Neural progenitor cell (in vitro differentiated cells): Measurements from ENCODE around the gene RAVER2. TPM values are rescaled to one million over a fixed set of nuclear protein-coding genes. Genes with fewer than 3 reads are reported as not detected.

ENCODE experiments used
- DNase-seq: peaks from one replicate; pipeline ENCODE4 v3.0.0-alpha.2; 2016; ENCODE audit warnings: low spot score
- H2AFZ ChIP-seq: fragments of 200-600 bp; sonication (generic); replicated peaks from 2 replicates; pipeline ENCODE4 v1.6.1; 2016; ENCODE audit warnings: antibody characterized with exemption
- H3F3A ChIP-seq: fragments of 200-600 bp; sonication (generic); 2 replicates; pipeline ENCODE4 v1.6.1; 2016; ENCODE audit warnings: antibody characterized with exemption, low read depth
- H3K27ac ChIP-seq: fragments of 200-600 bp; sonication (generic); 2 replicates; pipeline ENCODE4 v1.5.1; 2016; ENCODE audit warnings: mild to moderate bottlenecking
- H3K27me3 ChIP-seq: fragments of 200-600 bp; sonication (generic); 2 replicates; pipeline ENCODE4 v1.6.1; 2016; ENCODE audit warnings: mild to moderate bottlenecking, moderate library complexity
- H3K36me3 ChIP-seq: fragments of 200-600 bp; sonication (generic); 2 replicates; pipeline ENCODE4 v1.5.1; 2016
- H3K4me1 ChIP-seq: fragments of 200-600 bp; sonication (generic); 2 replicates; pipeline ENCODE4 v1.6.1; 2016; ENCODE audit warnings: mixed run types
- H3K4me2 ChIP-seq: fragments of 200-600 bp; sonication (generic); 2 replicates; pipeline ENCODE4 v1.6.1; 2016
- H3K4me3 ChIP-seq: fragments of 200-600 bp; sonication (generic); 2 replicates; pipeline ENCODE4 v1.5.1; 2016
- H3K79me2 ChIP-seq: fragments of 200-600 bp; sonication (generic); 2 replicates; pipeline ENCODE4 v1.6.1; 2016; ENCODE audit warnings: low read depth
- H3K9ac ChIP-seq: fragments of 200-600 bp; sonication (generic); 2 replicates; pipeline ENCODE4 v1.6.1; 2016
- H3K9me3 ChIP-seq: fragments of 200-600 bp; sonication (generic); 2 replicates; pipeline ENCODE4 v1.5.1; 2016; ENCODE audit warnings: low read depth
- H4K20me1 ChIP-seq: fragments of 200-600 bp; sonication (generic); 2 replicates; pipeline ENCODE4 v1.6.1; 2016; ENCODE audit warnings: low read depth
- H3K27ac Mint-ChIP-seq: 3 replicates; pipeline ENCODE4 v1.8.0; 2021; ENCODE audit warnings: mixed read lengths
- H3K27me3 Mint-ChIP-seq: 2 replicates; pipeline ENCODE4 v1.8.0; 2022; ENCODE audit warnings: low read depth, mild to moderate bottlenecking, inconsistent platforms, moderate library complexity, mixed read lengths; ENCODE audit not compliant: insufficient read depth
- H3K36me3 Mint-ChIP-seq: 3 replicates; pipeline ENCODE4 v1.8.0; 2021; ENCODE audit warnings: mixed read lengths
- H3K4me1 Mint-ChIP-seq: 3 replicates; pipeline ENCODE4 v1.8.0; 2021; ENCODE audit warnings: mixed read lengths
- H3K4me3 Mint-ChIP-seq: 3 replicates; pipeline ENCODE4 v1.8.0; 2021; ENCODE audit warnings: mild to moderate bottlenecking, moderate library complexity, mixed read lengths
- H3K9me3 Mint-ChIP-seq: 3 replicates; pipeline ENCODE4 v1.8.0; 2020; ENCODE audit warnings: mixed read lengths
- CTCF ChIP-seq: fragments of 200-600 bp; sonication (generic); IDR thresholded peaks from 2 replicates; pipeline ENCODE4 v1.5.1; 2017; ENCODE audit warnings: antibody characterized with exemption, mild to moderate bottlenecking
- EZH2 ChIP-seq: fragments of 200-600 bp; sonication (generic); IDR thresholded peaks from 2 replicates; pipeline ENCODE4 v1.6.1; 2017; ENCODE audit warnings: antibody characterized with exemption, mild to moderate bottlenecking, moderate library complexity
- EZH2phosphoT487 ChIP-seq: fragments of 200-600 bp; sonication (generic); IDR thresholded peaks from 2 replicates; pipeline ENCODE4 v1.6.1; 2017; ENCODE audit warnings: antibody characterized with exemption
- total RNA-seq: library from RNA; depleted of rRNA; stranded (reverse); fragments of >200 nt; gene quantifications from 2 replicates; pipeline ENCODE4 v1.2.3, GENCODE V29; 2015; ENCODE audit warnings: low replicate concordance

Gene RAVER2
- total RNA-seq, 1 donor from 2014 or later, result 37.2 TPM

- Histone ChIP-seq H2AFZ (no peak overlapping the region), H4K20me1 (no peaks in the 10 kb centered on the region), H3K9ac (no peak overlapping the region), H3K27me3 (no peaks in the 10 kb centered on the region), H3F3A (peaks cover 6% of the 10 kb centered on the region), H3K4me2 (no peak overlapping the region), H3K36me3 (no peaks in the 10 kb centered on the region), H3K4me1 (no peaks in the 10 kb centered on the region), H3K27ac (no peak overlapping the region), H3K79me2 (no peaks in the 10 kb centered on the region), H3K4me3 (no peak overlapping the region), H3K9me3 (no peaks in the 10 kb centered on the region)
- peaks cover 2% of the 10 kb centered on the region for H3K4me1 Mint-ChIP-seq
- no peak for DNase-seq
- no peak overlapping the region for H3K27ac Mint-ChIP-seq
- peaks cover 20% of the 10 kb centered on the region for H3K36me3 Mint-ChIP-seq
- H3K27me3 Mint-ChIP-seq, result peaks cover 2% of the 10 kb centered on the region
- no peaks in the 10 kb centered on the region for H3K9me3 Mint-ChIP-seq
- TF ChIP-seq EZH2phosphoT487, result no peak
- no peak for TF ChIP-seq EZH2
- no peak for TF ChIP-seq CTCF
- no peak overlapping the region for H3K4me3 Mint-ChIP-seq
Measured at GRCh38 chr1:64874666-64875065, 129.8 kb downstream of the RAVER2 start.

GRCh38 chr1:64875101-64875500 is 130.2 kb downstream of the RAVER2 start:
- peaks cover 2% of the 10 kb centered on the region for H3K4me1 Mint-ChIP-seq
- no peak overlapping the region for H2AFZ ChIP-seq
- no peak for DNase-seq

DNA sequence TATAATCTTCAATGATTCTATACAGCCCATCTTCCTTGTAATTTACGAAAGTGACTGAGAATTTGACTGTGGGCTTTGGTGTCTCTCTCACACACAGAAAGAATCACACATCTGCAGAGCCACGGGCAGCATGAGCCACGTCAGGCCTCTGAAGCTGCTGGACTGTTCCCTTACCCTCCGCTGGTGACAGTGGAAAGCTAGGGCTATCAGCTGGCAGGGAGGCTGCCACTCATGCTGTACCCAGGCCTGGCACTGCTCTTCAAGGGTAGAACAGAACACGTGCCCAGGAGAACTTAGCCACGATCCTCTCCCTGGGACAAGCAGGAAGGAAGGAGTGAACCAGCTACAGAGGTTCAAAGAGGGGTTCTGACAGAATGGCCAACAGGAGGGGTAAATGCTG is 130.7 kb downstream of the RAVER2 start:
- Histone ChIP-seq H2AFZ (no peak overlapping the region), H3K9ac (no peak overlapping the region), H3K4me2 (no peak overlapping the region), H3K36me3 (no peaks in the 10 kb centered on the region), H4K20me1 (no peaks in the 10 kb centered on the region), H3K27ac (no peak overlapping the region), H3F3A (peaks cover 6% of the 10 kb centered on the region), H3K9me3 (no peaks in the 10 kb centered on the region), H3K4me3 (no peak overlapping the region), H3K79me2 (no peaks in the 10 kb centered on the region), H3K27me3 (no peaks in the 10 kb centered on the region), H3K4me1 (no peaks in the 10 kb centered on the region)
- DNase-seq, result no peak
- H3K4me3 Mint-ChIP-seq, result no peak overlapping the region
- no peak overlapping the region for H3K27ac Mint-ChIP-seq
- H3K9me3 Mint-ChIP-seq, result no peaks in the 10 kb centered on the region
- TF ChIP-seq EZH2phosphoT487 (no peak), EZH2 (no peak), CTCF (no peak)
- peaks cover 2% of the 10 kb centered on the region for H3K4me1 Mint-ChIP-seq
- peaks cover 20% of the 10 kb centered on the region for H3K36me3 Mint-ChIP-seq
- peaks cover 2% of the 10 kb centered on the region for H3K27me3 Mint-ChIP-seq

More at GRCh38 chr1:64875101-64875500, 130.2 kb downstream of the RAVER2 start:
- no peak overlapping the region for H3K27ac ChIP-seq
- H4K20me1 ChIP-seq, result no peaks in the 10 kb centered on the region
- H3K4me2 ChIP-seq, result no peak overlapping the region
- no peak overlapping the region for H3K4me3 Mint-ChIP-seq
- H3K36me3 Mint-ChIP-seq, result peaks cover 20% of the 10 kb centered on the region
- no peaks in the 10 kb centered on the region for H3K36me3 ChIP-seq
- H3K4me3 ChIP-seq, result no peak overlapping the region
- H3F3A ChIP-seq, result peaks cover 6% of the 10 kb centered on the region
- no peaks in the 10 kb centered on the region for H3K27me3 ChIP-seq
- H3K9ac ChIP-seq, result no peak overlapping the region
- no peaks in the 10 kb centered on the region for H3K79me2 ChIP-seq
- H3K4me1 ChIP-seq, result no peaks in the 10 kb centered on the region
- H3K27ac Mint-ChIP-seq, result no peak overlapping the region
- peaks cover 2% of the 10 kb centered on the region for H3K27me3 Mint-ChIP-seq
- no peaks in the 10 kb centered on the region for H3K9me3 Mint-ChIP-seq
- TF ChIP-seq CTCF (no peak), EZH2 (no peak), EZH2phosphoT487 (no peak)
- no peaks in the 10 kb centered on the region for H3K9me3 ChIP-seq
